Stimulated activated CD4-positive, alpha-beta T cell treated with anti-CD3 and anti-CD28 coated beads, TNF-alpha, amount 100 ng/mL, for 4 hours (primary cell): Measurements from ENCODE around the gene DNAJA4.
A peak's percentile ranks its signal among the peaks of the same experiment; 100 is the strongest.

Experiments used
- DNase-seq, 3 experiments: peaks; one replicate each; pipeline ENCODE4 v3.0.0-alpha.2; 2020; ENCODE audit warnings: low read depth in 3 of 3

Gene DNAJA4

DNA sequence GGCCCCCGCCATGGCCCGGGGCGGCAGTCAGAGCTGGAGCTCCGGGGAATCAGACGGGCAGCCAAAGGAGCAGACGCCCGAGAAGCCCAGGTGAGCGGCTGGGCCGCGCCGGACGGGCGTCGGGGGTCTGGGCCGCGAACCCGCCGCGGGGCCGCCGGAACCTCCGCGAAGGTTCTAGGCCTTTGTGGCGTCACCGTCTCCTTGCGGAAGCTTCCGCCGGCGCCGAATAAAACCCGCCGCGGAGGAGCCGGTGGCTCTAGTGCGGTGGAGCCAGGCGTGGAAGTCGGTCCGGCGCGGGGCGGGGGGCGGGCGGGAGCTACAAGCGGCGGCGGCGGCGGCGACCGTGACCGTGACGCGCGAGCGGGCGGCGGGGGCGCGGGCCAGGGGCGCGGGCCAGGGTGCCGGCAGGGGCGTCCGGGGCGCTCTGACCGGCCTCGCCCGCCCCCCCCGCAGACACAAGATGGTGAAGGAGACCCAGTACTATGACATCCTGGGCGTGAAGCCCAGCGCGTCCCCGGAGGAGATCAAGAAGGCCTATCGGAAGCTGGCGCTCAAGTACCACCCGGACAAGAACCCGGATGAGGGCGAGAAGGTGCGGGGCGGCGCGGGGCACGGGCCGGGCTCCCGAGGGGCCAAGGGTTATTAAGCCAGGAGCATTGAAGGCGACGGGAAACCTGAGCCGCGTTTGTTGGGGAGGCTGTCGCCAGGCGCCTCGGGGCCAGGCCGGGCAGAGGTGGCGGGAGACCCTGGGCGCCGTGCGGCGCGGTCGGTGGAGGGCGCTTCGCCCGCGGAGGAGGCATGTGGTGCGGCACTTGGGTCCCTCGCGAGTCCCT, at the start of gene DNAJA4:
TSS of gene DNAJA4 (plus strand) at position 259 of the 833 bp plus-strand sequence. CDS start at position 461, 202 bp downstream.
- peak; percentile 32 to 55 (median 49) for DNase-seq

DNA sequence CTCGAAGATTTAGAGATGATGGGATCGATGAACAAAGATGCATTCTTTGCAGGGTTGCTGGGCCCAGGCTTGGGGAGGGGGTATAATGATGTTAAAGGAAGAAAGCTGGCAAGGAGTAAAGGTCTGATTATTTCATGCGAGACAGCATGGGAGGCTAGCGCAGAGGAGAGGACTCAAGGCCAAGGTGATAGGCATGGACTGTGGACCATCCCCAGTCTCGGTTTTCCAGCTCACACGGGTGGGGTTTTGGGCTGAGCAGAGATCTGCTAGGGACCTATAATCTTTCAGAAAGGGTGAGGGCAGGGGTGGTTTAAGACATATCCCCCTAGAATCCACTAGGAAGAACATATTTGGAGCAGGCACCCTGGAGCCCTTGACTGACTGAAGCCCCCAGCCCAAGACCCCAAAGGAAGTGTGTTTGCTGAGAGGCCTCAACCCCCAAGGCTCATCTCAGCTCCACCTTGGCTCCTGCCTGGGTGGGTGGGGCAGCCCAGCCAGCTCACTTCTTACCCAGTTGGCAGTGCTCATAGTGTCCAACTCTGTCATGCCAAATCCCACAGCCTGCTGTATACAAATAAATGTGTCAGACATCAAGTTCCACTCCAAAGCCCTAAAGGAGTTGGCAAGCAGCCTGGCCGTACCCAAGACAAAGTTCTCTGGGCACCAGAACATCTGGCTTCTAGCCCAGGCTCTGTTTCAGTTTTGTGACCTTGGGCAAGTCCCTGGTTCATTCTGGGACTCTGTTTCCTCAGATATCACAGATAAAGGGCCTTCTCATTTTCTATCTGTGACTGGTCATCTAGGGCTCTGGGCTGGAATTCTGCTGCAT, 47.9 kb upstream of the DNAJA4 start:
- DNase-seq = no peak

DNA sequence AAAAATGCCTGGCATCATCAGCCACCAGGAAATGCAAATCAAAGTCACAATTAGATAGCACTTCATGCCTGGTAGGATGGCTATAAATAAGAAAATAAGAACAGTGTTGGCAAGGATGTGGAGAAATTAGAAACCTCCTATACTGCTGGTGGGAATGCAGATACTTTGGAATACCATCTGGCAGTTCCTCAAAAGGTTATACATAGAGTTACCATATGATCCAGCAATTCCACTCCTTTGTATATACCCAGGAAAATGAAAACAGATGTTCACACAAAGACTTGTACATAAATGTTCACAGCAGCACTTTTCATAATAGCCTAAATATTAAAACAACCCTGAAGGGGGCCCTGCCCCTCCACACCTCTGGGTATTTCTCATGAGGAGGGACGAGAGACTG, 43.6 kb upstream of the DNAJA4 start:
- no peak for DNase-seq

DNA sequence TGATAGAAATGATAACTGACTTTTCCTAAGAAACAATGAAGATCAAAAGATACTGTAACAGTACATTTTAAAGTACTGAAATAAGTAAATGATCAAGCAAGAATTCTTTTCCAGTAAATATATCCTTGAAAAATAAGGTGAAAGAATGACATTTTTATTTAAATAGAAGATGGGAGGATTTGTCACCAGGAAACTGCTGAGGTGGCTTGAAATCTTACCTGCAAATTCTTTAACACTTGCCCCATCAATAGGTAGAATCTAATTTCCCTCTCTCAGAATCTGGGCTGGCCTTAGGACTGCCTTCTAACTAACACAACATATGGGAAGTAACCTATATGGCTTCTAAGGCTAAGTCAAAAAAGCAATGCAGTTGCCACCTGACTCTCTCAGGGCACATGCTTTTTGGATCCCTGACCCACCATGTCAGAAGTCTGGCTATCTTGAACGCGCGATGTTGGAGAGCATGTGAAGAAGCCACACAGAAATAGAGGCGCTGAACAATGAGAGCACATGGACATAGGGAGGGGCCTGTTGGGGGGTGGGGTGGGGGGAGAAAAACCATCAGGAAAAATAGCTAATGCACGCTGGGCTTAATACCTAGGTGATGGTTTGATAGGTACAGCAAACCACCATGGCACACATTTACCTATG, 41.5 kb upstream of the DNAJA4 start:
- no peak for DNase-seq

DNA sequence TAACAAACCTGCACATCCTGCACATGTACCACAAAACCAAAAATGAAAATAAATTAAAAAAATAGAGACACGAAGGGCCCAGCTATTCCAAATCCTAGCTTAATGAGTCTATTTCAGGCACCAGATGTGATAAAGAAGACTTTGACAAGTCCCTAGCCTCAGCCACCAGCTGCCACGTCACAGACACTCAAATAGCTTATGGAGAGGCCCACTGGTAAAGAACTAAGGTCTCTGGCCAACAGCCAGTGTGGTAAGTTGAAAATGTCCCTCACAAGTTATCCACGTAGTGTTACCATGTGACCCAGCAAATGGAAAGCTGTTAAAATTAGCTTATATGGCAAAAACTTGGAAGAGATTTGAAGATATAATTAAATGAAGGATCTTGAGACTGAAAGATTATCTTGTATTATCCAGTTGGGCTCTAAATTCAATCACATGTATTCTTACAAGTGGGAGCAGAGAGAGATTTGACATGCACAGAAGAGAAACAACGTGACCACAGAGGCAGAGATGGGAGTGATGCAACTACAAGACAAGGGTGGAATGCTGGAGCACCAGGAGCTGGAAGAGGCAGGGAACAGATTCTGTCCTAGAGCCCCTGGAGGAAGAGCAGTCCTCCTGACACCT, 40.9 kb upstream of the DNAJA4 start:
- no peak for DNase-seq

DNA sequence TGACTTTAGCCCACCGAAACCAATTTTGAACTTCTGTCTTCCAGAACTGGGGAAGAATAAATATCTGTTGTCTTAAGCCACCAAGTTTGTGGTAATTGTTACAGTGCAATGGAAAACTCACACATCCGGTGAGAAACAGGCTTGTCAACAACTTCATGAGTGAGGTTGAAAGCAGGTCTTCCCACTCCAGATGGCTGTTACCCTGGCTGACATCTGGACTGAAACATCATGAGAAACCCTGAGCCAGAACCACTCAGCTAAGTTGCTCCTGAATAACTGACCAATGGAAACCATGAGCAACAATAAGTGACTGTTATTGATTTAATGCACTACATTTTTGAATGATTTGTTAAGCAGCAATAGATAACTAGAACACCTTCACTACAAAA, 40.3 kb upstream of the DNAJA4 start:
- no peak for DNase-seq

DNA sequence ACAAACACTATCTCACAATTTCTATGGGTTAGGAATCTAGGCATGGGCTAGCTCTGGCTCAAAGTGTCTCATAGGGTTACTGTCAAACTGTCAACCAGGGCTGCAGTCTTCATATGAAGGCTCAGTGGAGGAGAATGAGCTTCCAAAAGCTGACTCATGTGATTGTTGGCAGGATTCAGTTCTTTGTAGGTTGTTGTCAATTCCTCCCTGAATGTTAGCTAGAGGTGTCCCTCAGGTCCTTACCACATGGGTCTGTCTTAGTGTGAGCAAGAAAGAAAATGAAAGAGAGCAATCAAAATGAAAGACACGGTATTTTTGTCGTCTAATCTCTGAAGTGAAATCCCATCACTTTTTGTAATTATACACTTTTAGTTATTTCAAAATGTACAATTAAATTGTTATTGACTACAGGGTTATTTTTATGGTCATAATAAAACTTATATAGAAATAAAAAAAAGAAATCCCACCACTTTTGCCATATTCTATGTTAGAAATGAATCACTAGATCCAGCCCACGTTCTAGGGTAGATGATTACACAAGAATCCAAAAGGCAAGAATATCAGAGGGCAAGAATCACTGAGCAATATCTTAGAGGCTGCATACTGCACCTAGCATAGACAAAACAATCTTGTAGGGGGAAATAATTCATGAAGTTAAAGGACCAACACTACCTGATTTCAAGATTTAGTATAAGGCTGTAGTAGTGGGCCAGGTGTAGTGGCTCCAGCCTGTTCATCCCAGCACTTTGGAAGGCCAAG, 38.4 kb upstream of the DNAJA4 start:
- no peak for DNase-seq

DNA sequence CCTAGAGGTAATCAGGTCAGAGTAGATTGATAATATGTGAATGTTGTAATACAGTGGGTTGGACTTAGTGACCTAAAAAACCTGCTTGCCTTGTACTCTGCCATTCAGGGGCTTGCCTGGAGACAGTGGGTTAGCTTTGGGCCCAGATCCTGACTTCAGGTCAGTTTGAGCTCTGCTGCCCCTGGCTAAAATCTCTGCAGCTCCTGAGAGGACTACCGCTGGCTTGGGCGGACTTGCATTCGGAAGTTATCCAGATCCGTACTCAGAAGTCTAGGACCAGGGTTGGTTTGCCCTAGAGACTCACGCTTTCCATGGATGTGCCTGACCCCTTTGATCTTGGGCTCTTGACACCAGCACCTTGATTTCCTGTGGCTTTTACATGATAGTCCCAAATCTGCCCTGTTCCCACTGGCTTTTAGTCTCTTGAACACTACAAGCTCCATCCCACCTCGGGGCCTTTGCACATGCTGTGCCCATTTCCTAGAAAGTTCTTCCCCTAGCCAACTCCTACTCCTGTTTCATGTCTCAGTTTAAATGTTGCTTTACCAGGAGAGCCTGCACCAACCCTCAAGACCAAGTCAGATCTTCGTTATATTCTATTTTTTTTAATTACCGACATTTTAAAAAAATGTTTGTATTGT, 35.9 kb upstream of the DNAJA4 start:
- DNase-seq = no peak

DNA sequence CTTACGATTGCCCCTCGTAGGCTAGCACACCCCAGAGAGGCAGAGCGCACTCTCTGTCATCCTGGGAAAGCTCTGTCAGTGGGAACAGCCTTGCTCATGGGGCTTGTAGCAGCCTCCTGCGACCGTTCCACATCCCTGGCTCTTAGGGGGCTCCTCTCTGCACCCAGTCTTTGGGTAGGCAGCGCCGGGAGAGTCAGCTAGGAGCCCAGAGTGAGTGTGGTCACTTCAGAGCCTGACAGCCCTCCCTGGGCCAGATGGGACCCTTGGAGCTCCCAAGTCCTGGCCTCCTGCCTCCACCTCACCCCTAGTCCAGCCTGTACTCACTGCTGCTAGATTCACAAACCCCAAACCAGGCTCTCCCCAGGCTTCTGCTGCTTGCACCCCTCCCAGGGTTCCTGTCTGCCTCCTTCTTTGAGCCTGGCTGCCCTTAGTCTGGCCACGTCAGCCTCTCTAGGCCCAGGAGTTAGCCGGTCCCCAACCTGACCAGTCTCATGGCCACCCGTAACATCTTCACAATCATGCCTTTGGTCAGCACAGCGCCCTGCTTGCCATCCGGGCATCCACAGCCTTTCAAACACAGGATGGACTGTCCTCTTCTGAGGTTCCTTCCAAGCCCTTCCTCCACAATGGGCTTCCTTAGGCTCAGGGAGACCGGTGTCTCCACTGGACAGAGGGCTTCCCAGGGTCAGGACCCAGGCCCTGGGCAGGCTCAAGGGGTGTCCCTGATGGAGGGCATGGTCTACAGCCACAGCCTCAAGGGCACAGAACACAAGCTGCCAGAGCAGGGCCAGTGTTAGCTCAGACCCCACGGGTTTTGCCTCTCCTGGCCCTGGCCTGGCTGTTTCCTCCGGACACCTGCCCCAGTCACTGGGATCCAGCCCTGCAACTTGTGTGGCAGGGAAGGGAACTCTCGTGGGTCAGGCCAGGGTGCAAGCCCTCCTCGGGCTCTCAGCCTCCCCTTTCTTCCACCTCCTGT, 34.6 kb upstream of the DNAJA4 start:
- no peak for DNase-seq

DNA sequence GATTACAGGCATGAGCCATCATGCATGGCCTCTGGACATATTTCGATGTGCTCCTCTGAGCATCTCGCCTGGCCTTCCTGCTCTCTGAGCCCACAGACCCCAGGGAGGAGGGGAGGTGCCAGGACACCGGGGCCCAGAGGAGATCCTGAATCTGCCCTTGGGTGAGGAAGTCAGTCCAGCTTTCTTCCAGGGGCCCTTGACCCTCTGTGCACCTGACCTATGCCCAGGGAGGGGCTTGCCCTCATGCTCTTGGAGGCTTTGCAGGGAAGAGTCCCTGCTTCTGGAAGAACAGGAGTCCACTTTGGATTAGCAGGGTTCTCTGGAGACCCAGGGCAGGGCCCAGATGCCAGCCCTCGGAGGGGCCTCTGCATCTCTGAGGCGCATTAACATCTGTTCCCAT, 31.4 kb upstream of the DNAJA4 start:
- no peak for DNase-seq

DNA sequence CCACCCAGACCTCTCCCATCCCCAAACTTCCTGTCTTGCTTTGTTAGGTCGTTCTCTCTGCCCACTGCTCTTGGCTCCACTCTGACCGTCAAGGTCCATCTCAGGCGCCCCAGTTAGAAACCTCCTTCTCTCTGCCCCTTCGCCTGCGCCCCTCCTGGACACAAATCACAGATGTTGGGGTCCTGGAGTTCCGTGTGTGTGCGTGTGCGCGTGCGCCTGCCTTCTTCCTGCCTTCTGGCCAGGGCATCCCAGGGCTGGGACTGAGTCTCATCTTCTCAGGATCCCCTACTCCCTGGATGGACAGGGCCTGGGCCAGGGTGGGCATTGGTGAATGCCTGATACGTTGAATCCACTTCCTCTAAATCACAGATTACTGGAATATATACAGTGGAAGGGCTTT, 30.9 kb upstream of the DNAJA4 start:
- no peak for DNase-seq

DNA sequence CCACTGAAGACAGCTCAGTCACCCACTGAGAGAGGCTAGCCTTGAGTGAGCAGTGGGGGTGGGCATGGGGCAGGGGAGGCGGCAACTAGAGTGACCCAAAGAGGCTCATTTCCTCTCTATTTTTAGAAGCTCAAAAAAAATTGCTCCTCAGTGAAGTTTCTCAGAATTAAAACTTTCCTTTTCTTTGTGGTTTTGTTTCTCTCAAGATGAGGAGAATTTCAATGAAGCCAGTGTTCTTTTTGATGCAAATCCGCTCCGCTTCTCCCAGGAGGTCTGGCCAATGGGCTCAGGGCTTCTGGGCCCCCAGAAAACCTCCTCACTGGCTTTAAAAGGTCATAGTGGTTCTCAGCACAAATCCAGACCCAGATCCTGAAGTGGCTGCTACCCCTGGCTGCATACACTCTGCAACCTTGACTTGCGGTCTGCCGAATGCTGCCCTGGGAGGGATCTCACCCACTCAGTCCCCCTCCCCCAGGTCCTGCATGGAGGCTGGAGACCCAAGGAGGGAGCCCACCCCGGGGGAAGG, 29.8 kb upstream of the DNAJA4 start, which contains the start of gene ACSBG1:
TSS of gene ACSBG1 (minus strand) at position 51 of the 526 bp plus-strand sequence. CDS start 64 bp downstream, outside the sequence.
- no peak for DNase-seq

DNA sequence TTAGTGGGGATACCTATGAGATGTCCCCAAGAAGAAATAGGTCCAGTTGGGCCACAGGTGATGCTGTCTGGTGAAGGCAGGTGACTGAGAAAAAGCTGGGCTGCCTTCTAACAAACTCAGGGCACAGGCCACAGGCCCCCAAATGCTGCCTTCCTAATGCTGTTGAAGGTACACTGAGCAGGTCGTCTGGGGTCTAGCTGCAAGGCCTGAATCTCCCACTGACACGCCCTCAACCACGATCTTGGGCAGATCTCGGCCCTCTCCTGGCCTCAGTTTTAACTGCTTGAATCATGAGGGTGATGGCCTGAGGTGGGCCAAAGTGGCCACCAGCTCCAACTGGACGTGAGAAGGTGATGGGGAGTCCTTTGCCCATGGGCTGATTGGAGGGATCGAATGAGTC, 27.9 kb upstream of the DNAJA4 start:
- no peak for DNase-seq

DNA sequence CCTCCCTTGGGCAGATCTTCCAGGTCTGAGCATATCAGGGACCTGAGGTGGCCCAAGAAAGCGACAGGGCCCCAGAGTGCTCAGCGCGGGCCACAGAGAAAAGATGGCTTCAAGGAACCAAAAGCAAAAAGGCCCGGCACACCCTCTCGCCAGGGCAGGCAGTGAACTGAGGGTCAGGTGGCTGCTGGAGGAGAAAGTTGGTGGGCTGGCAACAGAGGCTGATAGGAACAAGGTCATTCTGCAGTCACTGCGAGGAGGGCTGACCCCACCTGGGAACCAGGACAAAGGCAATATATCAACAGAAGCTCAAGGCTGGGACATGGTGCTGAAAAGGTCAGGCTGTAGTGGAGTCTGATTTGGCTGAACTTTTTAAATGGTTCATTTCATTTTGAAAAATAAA, 27.2 kb upstream of the DNAJA4 start:
- DNase-seq = no peak

DNA sequence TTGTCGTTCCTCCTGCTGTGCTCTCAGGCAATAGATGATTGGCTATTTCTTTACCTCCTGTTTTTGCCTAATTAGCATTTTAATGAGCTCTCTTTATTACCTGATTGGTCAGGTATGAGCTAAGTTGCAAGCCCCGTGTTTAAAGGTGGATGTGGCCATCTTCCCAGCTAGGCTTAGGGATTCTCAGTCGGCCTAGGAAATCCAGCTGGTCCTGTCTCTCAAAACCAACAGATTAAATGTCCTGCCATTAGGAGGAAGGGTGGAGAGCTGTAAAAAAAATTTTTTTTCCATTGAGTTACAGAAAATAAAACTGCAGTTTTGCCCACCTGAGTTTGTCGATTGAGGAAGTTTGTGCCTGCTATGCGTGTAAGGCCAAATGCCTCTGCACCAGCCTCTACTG, 24.6 kb upstream of the DNAJA4 start:
- no peak for DNase-seq

DNA sequence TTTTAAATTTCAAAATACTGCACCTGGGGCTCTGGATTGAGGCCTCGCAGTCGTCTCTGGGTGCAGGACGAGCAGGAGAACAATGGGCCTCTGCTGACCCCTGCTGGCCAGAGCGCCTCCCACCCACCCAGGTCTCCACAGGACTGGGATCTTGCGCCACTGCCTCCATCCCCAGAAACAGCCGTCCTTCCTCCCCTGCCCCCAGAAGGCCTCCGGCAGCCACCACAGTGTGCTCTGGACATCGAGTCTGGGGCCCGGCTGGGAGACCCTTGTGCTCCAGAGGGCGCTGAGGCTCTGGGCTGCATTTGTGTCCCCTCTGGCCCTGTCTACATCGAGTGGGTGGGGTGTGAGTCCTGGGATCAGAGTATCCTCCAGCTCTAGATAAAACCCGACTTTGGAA, 23.3 kb upstream of the DNAJA4 start:
- peak; percentile 69 to 75 (median 70) for DNase-seq

DNA sequence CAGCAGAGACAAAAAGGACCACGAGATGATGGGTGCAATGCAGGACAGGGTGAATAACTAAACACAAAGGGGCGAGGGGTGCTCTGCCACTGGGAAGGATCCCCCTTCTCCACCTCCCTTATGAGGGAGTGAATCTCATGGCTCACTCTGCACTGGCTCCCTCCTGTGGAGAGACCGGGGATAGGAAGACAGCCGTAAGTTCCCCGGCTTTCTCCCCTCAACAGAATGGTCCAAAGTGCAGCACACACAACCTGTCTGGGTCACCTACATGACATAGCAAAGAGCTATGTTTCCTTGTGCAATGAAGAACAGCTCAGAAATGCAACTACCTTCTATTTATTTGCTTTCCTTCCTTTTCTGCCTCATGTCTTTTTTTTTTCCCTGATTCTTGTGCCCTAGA, 22.2 kb upstream of the DNAJA4 start:
- no peak for DNase-seq

DNA sequence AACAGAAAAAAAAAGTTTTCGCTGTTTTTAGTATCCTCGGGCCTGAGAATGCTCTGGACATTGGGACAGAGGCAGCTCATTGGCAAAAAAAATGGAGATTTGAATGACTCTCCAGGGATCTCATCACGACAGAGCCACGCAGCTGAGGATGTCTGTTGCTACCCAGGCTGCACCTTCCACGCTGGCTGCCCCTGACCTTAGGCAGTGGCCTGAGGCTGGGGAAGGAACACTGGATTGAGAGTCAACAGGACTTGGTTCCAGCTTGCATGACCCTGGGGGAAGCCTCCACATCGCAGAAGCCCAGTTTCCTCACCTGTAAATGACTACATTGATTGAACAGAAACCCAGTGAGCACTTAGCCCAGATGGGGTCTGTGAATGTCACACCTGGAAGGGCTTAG, 21.3 kb upstream of the DNAJA4 start:
- DNase-seq = no peak

DNA sequence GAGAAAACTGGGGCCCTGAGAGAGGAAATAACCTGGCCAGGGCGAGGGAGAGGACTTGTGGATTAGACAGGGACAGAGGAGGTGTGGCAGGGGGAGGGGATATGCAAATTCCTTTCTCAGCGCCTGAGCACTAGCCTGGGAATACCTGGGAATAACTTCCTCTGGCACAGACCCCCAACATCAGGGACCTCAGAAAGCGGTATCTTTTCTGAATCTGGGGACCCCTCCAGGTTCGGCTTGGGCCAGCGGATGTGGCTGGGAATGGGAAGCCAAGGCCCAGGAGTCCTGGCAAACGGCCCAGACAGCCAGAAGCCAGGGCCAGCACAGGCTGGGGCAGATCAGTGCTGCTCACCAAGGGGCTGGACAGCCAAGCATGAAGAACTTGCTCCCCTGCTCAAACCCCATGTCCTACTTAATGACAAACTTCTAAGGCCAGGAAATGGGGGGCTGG, 20.8 kb upstream of the DNAJA4 start:
- DNase-seq = no peak
